WTC11 (cell line): ENCODE data around the gene EMC9. TPM values are rescaled to one million over a fixed set of nuclear protein-coding genes. Genes with fewer than 3 reads are reported as not detected.

Source experiments
- ATAC-seq: fragments of 200-7000 bp; cut with Tn5 transposase; 2 replicates; pipeline ENCODE4 v1.10.0; 2021; ENCODE audit warnings: mild to moderate bottlenecking, moderate library complexity
- CTCF ChIA-PET: fragments of 300-600 bp; sonication (Branson Sonifier 250); formaldehyde crosslinking; loops from one replicate; lab custom pipeline; 2021; ENCODE audit warnings: antibody characterized with exemption; lab: Charles Lee
- POLR2A ChIA-PET: fragments of 350-600 bp; sonication (Branson Sonifier 250); formaldehyde crosslinking; loops from one replicate; lab custom pipeline; 2021; ENCODE audit warnings: antibody characterized with exemption; lab: Charles Lee
- DNase-seq: peaks from one replicate; pipeline ENCODE4 v3.0.0; 2021; ENCODE audit warnings: low spot score
- H3K27ac Mint-ChIP-seq: 2 replicates; pipeline ENCODE4 v1.8.0; 2021; ENCODE audit warnings: mixed read lengths
- H3K27me3 Mint-ChIP-seq: 2 replicates; pipeline ENCODE4 v1.8.0; 2021; ENCODE audit warnings: low read depth, mild to moderate bottlenecking, moderate library complexity, mixed read lengths
- H3K36me3 Mint-ChIP-seq: 2 replicates; pipeline ENCODE4 v1.8.0; 2021; ENCODE audit warnings: mixed read lengths
- H3K4me1 Mint-ChIP-seq: 2 replicates; pipeline ENCODE4 v1.8.0; 2022; ENCODE audit warnings: mixed read lengths
- H3K4me3 Mint-ChIP-seq: 2 replicates; pipeline ENCODE4 v1.8.0; 2021; ENCODE audit warnings: mild to moderate bottlenecking, moderate library complexity, mixed read lengths
- H3K9me3 Mint-ChIP-seq: 2 replicates; pipeline ENCODE4 v1.8.0; 2021; ENCODE audit warnings: mixed read lengths
- E2F4 ChIP-seq: sonication (generic); formaldehyde crosslinking; IDR thresholded peaks from 2 replicates; pipeline ENCODE4 v1.8.1; 2022; ENCODE audit warnings: low read depth, mild to moderate bottlenecking, moderate library complexity, missing genetic modification reagents, borderline replicate concordance
- IRF1 ChIP-seq: sonication (generic); formaldehyde crosslinking; IDR thresholded peaks from 2 replicates; pipeline ENCODE4 v1.8.0; 2023; ENCODE audit warnings: missing genetic modification reagents
- PRDM15 ChIP-seq: sonication (generic); formaldehyde crosslinking; IDR thresholded peaks from 2 replicates; pipeline ENCODE4 v1.8.0; 2022; ENCODE audit warnings: missing genetic modification reagents
- PREB ChIP-seq: sonication (generic); formaldehyde crosslinking; IDR thresholded peaks from 2 replicates; pipeline ENCODE4 v1.8.1; 2022; ENCODE audit warnings: mild to moderate bottlenecking, missing genetic modification reagents, moderate library complexity, borderline replicate concordance
- RELA ChIP-seq: sonication (generic); formaldehyde crosslinking; IDR thresholded peaks from 2 replicates; pipeline ENCODE4 v1.8.1; 2022; ENCODE audit warnings: missing genetic modification reagents, mild to moderate bottlenecking, borderline replicate concordance
- RORB ChIP-seq: fragments of 250-450 bp; sonication (Bioruptor Pico); IDR thresholded peaks from 2 replicates; pipeline ENCODE4 v1.9.0; 2021; ENCODE audit warnings: mild to moderate bottlenecking
- SMAD3 ChIP-seq: sonication (generic); formaldehyde crosslinking; IDR thresholded peaks from 2 replicates; pipeline ENCODE4 v1.8.0; 2022; ENCODE audit warnings: missing genetic modification reagents, mild to moderate bottlenecking, borderline replicate concordance
- SP1 ChIP-seq: sonication (generic); formaldehyde crosslinking; conservative IDR thresholded peaks from 2 replicates; pipeline ENCODE4 v1.8.1; 2022; ENCODE audit warnings: missing genetic modification reagents
- TP53 ChIP-seq: sonication (generic); formaldehyde crosslinking; IDR thresholded peaks from 2 replicates; pipeline ENCODE4 v1.8.1; 2023; ENCODE audit warnings: mild to moderate bottlenecking, missing genetic modification reagents
- ZNF396 ChIP-seq: fragments of 250-450 bp; sonication (Bioruptor Pico); IDR thresholded peaks from 2 replicates; pipeline ENCODE4 v1.8.0; 2021; ENCODE audit warnings: mild to moderate bottlenecking, moderate library complexity, borderline replicate concordance
- ZNF423 ChIP-seq: fragments of 250-450 bp; sonication (Bioruptor Pico); IDR thresholded peaks from 2 replicates; pipeline ENCODE4 v2.1.2; 2022; ENCODE audit warnings: mild to moderate bottlenecking, moderate library complexity
- ZSCAN18 ChIP-seq: fragments of 250-450 bp; sonication (Bioruptor Pico); IDR thresholded peaks from 2 replicates; pipeline ENCODE4 v2.1.2; 2022; ENCODE audit warnings: mild to moderate bottlenecking, moderate library complexity
- total RNA-seq: library from RNA; stranded (reverse); gene quantifications from 3 replicates; pipeline ENCODE4 v1.2.3, GENCODE V29; 2021
- TF ChIP-seq, protein P1 (sequence below): fragments of 200-600 bp; IDR thresholded peaks from 2 replicates; pipeline ENCODE4 v1.8.0; 2022; ENCODE audit warnings: antibody characterized with exemption
- TF ChIP-seq, protein P2 (sequence below): sonication (generic); formaldehyde crosslinking; conservative IDR thresholded peaks from 2 replicates; pipeline ENCODE4 v1.8.1; 2022; ENCODE audit warnings: mild to moderate bottlenecking, missing genetic modification reagents
- TF ChIP-seq, protein P3 (sequence below): sonication (generic); formaldehyde crosslinking; IDR thresholded peaks from 2 replicates; pipeline ENCODE4 v1.8.1; 2023; ENCODE audit warnings: mild to moderate bottlenecking, moderate library complexity, missing genetic modification reagents
- TF ChIP-seq, protein P4 (sequence below): fragments of 250-450 bp; sonication (Bioruptor Pico); IDR thresholded peaks from 2 replicates; pipeline ENCODE4 v1.9.0; 2021; ENCODE audit warnings: moderate library complexity, mild to moderate bottlenecking, inconsistent platforms, borderline replicate concordance
- TF ChIP-seq, protein P5 (sequence below): sonication (generic); formaldehyde crosslinking; IDR thresholded peaks from 2 replicates; pipeline ENCODE4 v1.8.1; 2022; ENCODE audit warnings: mild to moderate bottlenecking, moderate library complexity, missing genetic modification reagents

The EMC9 gene
- total RNA-seq, 1 experiment from 2014 or later: 44.4 TPM

DNA sequence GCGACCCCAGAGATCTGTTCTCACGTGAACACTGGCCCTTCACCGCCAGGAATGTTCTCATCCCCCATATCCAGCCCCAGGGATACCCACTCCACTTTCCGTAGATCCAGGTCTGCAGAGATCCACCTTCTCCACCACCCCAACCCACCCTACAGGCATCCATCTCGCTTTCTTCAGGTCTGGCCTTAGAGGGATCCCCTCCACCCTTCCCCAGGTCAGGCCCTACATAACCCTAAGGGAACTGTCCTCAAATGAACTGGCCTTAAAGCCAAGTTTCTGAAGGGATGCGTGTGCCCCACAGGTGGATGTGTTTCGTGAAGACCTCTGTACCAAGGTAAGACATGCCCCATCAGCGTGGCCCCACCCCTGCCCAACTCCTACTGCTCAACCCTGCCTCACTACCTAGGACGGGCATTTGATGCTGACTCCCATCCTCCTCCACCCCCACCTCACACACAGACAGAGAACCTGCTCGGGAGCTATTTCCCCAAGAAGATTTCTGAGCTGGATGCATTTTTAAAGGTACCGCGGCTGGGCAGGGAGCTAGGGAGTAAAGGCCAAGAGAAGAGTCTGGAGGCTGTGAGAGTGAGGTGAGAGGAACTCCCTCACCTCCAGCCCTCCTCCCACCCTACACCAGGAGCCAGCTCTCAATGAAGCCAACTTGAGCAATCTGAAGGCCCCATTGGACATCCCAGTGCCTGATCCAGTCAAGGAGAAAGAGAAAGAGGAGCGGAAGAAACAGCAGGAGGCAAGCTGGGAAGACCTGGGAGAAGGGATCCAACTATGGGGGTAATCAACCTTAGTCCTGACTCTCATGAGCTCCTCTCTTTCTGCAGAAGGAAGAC lies 4.5 kb downstream of the EMC9 start (continued):
- TF ChIP-seq RORB (CRISPR knock-in tag): no peak

DNA sequence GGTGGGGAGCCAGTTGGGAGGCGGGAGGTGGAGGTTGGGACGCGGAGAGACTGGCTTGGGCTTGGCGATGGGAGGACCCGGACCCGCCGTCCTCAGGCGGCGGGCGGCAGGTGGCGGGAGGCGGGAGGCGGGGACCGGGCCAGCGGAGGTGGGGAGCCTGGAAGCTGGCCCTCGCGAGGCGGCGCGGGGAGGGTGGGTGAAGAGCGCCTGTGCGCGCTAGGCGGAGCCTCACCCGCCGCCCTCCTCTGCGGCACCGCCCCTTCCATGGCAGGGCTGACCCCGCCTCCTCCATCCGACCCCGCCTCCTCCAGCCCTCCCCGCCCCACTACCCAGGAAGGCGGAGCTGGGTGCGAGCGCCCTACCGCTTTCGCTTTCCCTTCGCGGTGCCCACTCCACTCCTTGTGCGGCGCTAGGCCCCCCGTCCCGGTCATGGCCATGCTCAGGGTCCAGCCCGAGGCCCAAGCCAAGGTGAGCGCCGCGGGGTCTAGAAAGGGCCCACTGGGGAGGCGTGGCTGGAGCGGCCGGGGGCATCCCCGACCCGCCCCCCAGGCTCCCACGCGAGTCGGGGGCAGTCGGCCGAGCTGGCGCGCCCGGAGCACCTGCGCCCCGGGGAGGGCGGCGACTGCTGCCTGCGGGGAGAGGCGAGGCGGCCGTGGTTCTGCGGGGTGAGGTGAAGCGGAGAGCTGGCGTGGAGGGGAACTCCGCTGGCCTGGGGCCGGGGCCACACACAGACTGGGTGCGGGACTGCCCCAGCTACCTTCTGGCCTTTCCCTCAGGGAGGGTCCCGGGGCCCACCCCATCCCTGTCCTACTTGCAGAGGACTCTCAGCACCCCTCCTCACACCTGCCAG lies 5.3 kb downstream of the EMC9 start, which contains the start of gene PSME1:
TSS of gene PSME1 (plus strand) at position 361 of the 850 bp plus-strand sequence. CDS start at position 430, 69 bp downstream.
- H3K27ac Mint-ChIP-seq: peak within 1 kb of the TSS; percentile 88
- H3K9me3 Mint-ChIP-seq: no peaks in the 10 kb centered on the region
- ATAC-seq: peak; percentile 92
- TF ChIP-seq, protein P1, sequence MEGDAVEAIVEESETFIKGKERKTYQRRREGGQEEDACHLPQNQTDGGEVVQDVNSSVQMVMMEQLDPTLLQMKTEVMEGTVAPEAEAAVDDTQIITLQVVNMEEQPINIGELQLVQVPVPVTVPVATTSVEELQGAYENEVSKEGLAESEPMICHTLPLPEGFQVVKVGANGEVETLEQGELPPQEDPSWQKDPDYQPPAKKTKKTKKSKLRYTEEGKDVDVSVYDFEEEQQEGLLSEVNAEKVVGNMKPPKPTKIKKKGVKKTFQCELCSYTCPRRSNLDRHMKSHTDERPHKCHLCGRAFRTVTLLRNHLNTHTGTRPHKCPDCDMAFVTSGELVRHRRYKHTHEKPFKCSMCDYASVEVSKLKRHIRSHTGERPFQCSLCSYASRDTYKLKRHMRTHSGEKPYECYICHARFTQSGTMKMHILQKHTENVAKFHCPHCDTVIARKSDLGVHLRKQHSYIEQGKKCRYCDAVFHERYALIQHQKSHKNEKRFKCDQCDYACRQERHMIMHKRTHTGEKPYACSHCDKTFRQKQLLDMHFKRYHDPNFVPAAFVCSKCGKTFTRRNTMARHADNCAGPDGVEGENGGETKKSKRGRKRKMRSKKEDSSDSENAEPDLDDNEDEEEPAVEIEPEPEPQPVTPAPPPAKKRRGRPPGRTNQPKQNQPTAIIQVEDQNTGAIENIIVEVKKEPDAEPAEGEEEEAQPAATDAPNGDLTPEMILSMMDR: no peak
- TF ChIP-seq, protein P2, sequence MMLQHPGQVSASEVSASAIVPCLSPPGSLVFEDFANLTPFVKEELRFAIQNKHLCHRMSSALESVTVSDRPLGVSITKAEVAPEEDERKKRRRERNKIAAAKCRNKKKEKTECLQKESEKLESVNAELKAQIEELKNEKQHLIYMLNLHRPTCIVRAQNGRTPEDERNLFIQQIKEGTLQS (CRISPR knock-in tag): no peak
- TF ChIP-seq SP1 (CRISPR knock-in tag) (peak; percentile 83), PREB (CRISPR knock-in tag) (0 out of 2 replicates have a peak, but pooled peaks have one; percentile 6), SMAD3 (no peak), ZSCAN18 (CRISPR knock-in tag) (no peak), ZNF396 (CRISPR knock-in tag) (no peak), TP53 (peak; percentile 9; the same call in 1 of the 2 replicates), RELA (CRISPR knock-in tag) (no peak), ZNF423 (CRISPR knock-in tag) (no peak), E2F4 (CRISPR knock-in tag) (no peak), PRDM15 (CRISPR knock-in tag) (peak; percentile 60), IRF1 (peak; percentile 65; the same call in 1 of the 2 replicates)
- TF ChIP-seq, protein P3, sequence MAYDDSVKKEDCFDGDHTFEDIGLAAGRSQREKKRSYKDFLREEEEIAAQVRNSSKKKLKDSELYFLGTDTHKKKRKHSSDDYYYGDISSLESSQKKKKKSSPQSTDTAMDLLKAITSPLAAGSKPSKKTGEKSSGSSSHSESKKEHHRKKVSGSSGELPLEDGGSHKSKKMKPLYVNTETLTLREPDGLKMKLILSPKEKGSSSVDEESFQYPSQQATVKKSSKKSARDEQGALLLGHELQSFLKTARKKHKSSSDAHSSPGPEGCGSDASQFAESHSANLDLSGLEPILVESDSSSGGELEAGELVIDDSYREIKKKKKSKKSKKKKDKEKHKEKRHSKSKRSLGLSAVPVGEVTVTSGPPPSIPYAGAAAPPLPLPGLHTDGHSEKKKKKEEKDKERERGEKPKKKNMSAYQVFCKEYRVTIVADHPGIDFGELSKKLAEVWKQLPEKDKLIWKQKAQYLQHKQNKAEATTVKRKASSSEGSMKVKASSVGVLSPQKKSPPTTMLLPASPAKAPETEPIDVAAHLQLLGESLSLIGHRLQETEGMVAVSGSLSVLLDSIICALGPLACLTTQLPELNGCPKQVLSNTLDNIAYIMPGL (CRISPR knock-in tag): 0 out of 2 replicates have a peak, but pooled peaks have one; percentile 32
- TF ChIP-seq, protein P4, sequence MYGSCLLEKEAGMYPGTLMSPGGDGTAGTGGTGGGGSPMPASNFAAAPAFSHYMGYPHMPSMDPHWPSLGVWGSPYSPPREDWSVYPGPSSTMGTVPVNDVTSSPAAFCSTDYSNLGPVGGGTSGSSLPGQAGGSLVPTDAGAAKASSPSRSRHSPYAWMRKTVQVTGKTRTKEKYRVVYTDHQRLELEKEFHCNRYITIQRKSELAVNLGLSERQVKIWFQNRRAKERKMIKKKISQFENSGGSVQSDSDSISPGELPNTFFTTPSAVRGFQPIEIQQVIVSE (CRISPR knock-in tag): no peak
- TF ChIP-seq, protein P5, sequence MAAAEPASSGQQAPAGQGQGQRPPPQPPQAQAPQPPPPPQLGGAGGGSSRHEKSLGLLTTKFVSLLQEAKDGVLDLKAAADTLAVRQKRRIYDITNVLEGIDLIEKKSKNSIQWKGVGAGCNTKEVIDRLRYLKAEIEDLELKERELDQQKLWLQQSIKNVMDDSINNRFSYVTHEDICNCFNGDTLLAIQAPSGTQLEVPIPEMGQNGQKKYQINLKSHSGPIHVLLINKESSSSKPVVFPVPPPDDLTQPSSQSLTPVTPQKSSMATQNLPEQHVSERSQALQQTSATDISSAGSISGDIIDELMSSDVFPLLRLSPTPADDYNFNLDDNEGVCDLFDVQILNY (CRISPR knock-in tag): 0 out of 2 replicates have a peak, but pooled peaks have one; percentile 17
- TF ChIP-seq, all 79 proteins: peak for 7
- Mint-ChIP-seq H3K27me3 (no peaks in the 10 kb centered on the region; the same call in 1 of the 2 replicates), H3K4me1 (peaks cover 33% of the 10 kb centered on the region), H3K4me3 (peak within 1 kb of the TSS; percentile 86), H3K36me3 (peaks cover 26% of the 10 kb centered on the region)
- ChIA-PET POLR2A (interaction anchor here (0.5 to 1.8 kb wide), 14 partner anchors 9 to 163 kb away, joined by 3 to 15 read pairs (median 3); partner anchors contain the start of genes DCAF11, DHRS1, NOP9 and NRL), CTCF (interaction anchor here (0.8 to 4.3 kb wide), 15 partner anchors 9 to 296 kb away, joined by 3 to 31 read pairs (median 5); partner anchors contain the start of genes DCAF11, IRF9, NRL and PCK2)
- peak; percentile 93 for DNase-seq
